Stimulated activated CD4-positive, alpha-beta T cell treated with anti-CD3 and anti-CD28 coated beads, Interleukin-4, amount 100 ng/mL, for 48 hours (primary cell): Measurements from ENCODE around the gene AHSP.
"Not testable (repeated sequence)": the region's sequence is repeated elsewhere in the genome, so short reads cannot be mapped to it uniquely, and the experiment has no call there.

ENCODE experiments used
- DNase-seq, 2 donors: peaks; one replicate each; pipeline ENCODE4 v3.0.0-alpha.2; 2020; ENCODE audit warnings: low read depth in 2 of 2

The AHSP gene

GRCh38 chr16:31531096-31531495 is 3.4 kb downstream of the AHSP start:
- DNase-seq, result no peak

- no peak for DNase-seq
Measured at GRCh38 chr16:31532120-31532519, 4.4 kb downstream of the AHSP start.

GRCh38 chr16:31532896-31533295 is 5.2 kb downstream of the AHSP start:
- DNase-seq, result no peak

GRCh38 chr16:31535737-31536136 is 8.0 kb downstream of the AHSP start:
- DNase-seq, result no peak

GRCh38 chr16:31536804-31537361 is 9.2 kb downstream of the AHSP start:
- no peak for DNase-seq

- DNase-seq, result no peak
Measured at GRCh38 chr16:31537362-31538242, 9.9 kb downstream of the AHSP start.

GRCh38 chr16:31538243-31538598 is 10.5 kb downstream of the AHSP start:
- DNase-seq, result not testable (repeated sequence)

- not testable (repeated sequence) for DNase-seq
Measured at GRCh38 chr16:31539762-31540161, 12.1 kb downstream of the AHSP start.

- DNase-seq, result no peak
Measured at GRCh38 chr16:31542763-31543162, 15.1 kb downstream of the AHSP start.

- no peak for DNase-seq
Measured at GRCh38 chr16:31561426-31562233, 33.9 kb downstream of the AHSP start.

- no peak for DNase-seq
Measured at GRCh38 chr16:31568577-31569359, 41.1 kb downstream of the AHSP start.

- DNase-seq, result no peak
Measured at GRCh38 chr16:31569360-31569717, 41.6 kb downstream of the AHSP start.

GRCh38 chr16:31572821-31573220 is 45.1 kb downstream of the AHSP start:
- no peak for DNase-seq

GRCh38 chr16:31574159-31574558 is 46.5 kb downstream of the AHSP start:
- DNase-seq, result not testable (repeated sequence)

GRCh38 chr16:31577411-31577810 is 49.7 kb downstream of the AHSP start:
- DNase-seq, result no peak
